GM08714 (cell line): ENCODE data around the gene RGS12.

Source experiments
- H3K4me3 ChIP-seq: fragments of 200-500 bp; sonication (Bioruptor generic); 2 replicates; pipeline ENCODE4 v1.5.1; 2014; ENCODE audit warnings: mild to moderate bottlenecking, low read length, inconsistent platforms
- ZNF274 ChIP-seq: IDR thresholded peaks from 2 replicates; pipeline ENCODE4 v1.6.1; 2012; ENCODE audit warnings: mild to moderate bottlenecking, low read depth, low read length

RGS12 gene

DNA sequence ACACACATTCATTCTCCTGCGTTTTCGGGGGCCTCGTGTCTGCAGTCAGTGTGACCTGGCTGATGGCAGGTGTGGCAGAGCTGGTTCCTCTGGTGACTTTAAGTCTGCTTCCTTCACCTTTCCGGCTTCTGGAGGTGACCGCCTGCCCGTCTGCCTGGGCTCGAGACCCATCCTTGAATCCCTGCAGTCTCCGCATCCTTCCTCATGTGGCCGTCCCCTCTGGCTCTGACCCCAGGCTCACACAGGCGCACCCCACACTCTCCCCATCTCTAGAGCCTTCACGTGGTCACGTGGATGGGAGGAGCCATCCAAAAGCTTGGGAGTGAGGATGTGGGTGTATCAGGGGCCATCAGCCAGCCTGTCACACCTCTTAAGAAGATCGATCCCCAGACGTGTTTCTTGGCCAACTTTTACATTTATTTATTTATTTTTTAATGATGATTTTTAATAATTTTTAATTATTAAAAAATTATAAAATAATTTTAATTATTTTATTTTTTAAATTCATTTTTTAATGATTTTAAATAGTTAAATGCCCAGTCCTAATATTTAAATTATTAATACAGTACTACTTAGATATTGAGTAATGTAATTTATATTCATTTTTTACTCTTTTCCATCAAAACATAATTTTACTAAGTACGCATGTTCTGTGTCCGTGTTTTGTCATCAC lies 20.9 kb downstream of the RGS12 start:
- H3K4me3 ChIP-seq, result no peak overlapping the region

DNA sequence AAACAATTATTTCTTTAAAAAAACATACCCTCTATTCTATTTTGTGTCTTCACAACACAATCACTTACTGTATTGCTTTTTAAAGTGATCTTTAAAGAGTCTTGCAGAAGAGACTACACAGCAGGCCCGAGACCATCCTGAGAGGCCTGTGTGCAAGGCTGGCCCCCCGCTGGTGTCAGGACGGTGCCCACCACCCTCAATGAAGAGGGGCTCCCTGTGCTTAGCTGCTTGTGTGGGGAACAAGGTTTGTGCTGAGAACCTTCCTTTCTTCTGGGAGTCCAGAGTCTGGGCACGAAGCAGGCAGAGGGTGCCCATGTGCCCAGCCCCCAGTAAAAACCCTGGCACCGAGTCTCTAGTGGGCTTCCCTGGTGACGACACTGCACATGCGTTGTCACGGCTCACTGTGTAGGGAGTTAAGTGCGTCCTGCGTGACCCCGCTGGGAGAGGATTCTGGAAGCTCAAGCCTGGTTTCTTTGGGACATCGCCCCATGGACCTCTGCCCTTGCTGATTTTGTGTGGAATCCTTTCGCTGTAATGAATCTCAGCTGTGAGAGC lies 22.0 kb downstream of the RGS12 start:
- no peak for TF ChIP-seq ZNF274
- H3K4me3 ChIP-seq, result no peak overlapping the region

More for the DNA sequence above, 20.9 kb downstream of the RGS12 start:
- TF ChIP-seq ZNF274, result no peak

DNA sequence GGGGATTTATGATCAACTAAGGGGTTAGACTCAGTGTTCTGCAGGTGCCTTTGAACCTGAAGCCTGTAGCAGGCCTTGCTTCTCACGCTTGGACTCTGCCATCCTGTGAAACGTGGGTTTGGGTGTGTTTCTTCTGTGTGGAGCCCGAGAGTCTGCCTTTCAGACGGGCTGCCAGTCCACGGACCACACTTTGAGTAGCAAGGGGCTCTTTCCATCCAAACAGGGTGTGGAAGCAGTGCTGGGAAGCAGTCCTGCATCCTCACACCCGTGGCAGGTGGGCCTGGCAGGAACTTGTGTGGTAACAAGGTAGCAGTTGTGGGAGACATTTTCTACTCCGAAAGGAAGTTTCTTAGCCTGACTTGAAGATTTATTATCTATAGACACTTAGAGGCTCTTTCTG lies 22.7 kb downstream of the RGS12 start:
- TF ChIP-seq ZNF274, result no peak
- no peak overlapping the region for H3K4me3 ChIP-seq

DNA sequence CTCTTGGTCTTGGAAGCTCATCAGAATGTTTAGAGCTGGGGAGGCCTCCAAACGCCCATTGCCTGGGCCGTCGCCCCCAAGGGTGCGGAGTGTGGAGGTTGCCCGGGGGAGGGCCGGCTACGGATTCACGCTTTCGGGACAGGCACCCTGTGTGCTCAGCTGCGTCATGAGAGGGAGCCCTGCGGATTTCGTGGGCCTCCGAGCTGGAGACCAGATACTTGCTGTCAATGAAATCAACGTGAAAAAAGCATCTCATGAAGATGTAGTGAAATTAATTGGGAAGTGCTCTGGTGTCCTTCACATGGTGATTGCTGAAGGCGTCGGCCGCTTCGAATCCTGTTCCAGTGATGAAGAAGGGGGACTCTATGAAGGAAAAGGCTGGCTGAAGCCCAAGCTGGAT lies 23.3 kb downstream of the RGS12 start:
- TF ChIP-seq ZNF274, result no peak
- H3K4me3 ChIP-seq, result no peak overlapping the region

DNA sequence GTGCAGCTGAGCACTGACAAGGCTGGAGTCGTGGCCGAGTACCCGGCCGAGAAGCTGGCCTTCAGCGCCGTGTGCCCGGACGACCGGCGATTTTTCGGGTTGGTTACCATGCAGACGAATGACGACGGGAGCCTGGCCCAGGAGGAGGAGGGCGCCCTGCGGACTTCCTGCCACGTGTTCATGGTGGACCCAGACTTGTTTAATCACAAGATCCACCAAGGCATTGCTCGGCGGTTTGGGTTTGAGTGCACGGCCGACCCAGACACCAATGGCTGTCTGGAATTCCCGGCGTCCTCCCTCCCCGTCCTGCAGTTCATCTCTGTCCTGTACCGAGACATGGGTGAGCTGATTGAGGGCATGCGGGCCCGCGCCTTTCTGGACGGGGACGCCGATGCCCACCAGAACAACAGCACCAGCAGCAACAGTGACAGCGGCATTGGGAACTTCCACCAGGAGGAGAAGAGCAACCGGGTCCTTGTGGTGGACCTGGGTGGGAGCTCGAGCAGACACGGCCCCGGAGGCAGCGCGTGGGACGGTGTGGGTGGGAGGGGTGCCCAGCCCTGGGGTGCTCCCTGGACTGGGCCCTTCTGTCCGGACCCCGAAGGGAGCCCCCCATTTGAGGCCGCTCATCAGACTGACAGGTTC lies 24.3 kb downstream of the RGS12 start:
- H3K4me3 ChIP-seq, result no peak overlapping the region
- TF ChIP-seq ZNF274, result no peak

DNA sequence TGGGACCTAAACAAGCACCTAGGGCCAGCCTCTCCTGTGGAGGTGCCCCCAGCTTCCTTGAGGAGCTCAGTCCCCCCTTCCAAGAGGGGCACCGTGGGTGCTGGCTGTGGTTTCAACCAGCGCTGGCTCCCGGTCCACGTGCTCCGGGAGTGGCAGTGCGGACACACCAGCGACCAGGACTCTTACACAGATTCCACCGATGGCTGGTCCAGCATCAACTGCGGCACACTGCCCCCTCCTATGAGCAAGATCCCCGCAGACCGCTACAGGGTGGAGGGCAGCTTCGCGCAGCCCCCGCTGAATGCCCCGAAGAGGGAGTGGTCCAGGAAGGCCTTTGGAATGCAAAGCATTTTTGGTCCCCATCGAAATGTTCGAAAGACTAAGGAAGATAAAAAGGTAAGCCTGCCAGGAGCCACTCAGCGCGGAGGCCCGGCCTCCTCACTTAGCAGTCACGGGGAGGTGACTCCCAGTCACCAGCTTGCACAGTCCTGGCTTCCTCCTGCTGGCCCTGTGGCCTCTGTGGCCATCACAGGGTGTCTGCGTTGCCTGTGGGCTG lies 24.9 kb downstream of the RGS12 start:
- H3K4me3 ChIP-seq, result no peak overlapping the region
- no peak for TF ChIP-seq ZNF274

DNA sequence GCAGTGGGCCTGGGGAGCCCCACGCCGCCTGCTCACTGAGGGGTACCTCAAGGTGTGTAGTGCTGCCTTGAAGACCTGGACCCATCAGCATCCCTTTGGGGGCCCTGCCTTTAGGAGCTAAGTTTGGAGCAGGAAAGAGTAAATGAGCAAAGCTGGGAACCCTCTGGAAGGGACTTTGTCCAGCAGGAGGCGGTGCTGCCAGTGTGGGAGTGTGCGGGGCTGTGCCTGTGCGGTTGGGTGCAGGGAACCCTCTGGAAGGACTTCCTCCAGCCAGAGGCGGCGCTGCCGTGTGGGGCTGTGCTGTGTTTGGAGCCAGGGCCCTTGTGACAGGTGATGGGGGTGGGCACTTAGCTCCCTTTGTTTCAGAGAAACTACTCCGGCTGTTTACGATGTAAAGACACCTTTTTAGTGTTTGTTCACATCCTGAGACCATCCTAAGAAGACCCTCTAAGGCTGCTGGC lies 25.8 kb downstream of the RGS12 start:
- TF ChIP-seq ZNF274, result no peak
- H3K4me3 ChIP-seq, result no peak overlapping the region

DNA sequence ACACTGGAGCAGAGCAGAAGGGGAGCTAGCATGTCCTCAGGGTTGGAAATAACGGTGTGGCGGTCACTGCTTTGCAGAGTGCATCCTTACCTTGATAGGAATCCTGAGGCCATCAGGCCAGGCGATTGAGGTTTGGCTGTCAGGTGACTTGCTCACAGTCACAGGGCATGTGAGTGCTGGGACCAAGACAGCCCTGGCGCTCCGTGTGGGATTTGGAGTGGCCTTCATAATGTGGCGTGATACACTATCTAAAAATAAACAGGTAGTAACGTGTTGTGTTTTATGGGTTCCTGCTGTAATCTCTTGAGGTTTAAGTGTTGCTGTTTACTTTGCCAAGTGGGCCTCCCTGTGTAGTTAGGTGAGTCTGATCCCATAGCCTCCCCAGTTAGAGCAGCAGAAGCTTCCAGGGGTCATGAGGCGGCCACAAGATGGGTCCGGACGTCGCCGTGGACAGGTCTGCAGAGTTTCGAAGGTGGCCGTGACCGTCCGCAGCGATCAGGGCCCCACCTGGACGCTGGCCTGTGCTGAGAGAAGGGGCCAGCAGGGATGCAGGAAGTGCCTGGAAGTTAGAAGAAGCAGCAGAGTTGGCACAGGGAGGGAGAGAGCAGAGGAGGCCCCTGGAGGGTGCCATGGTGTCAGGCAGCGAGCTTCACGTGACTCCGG lies 27.7 kb downstream of the RGS12 start:
- no peak overlapping the region for H3K4me3 ChIP-seq
- no peak for TF ChIP-seq ZNF274

DNA sequence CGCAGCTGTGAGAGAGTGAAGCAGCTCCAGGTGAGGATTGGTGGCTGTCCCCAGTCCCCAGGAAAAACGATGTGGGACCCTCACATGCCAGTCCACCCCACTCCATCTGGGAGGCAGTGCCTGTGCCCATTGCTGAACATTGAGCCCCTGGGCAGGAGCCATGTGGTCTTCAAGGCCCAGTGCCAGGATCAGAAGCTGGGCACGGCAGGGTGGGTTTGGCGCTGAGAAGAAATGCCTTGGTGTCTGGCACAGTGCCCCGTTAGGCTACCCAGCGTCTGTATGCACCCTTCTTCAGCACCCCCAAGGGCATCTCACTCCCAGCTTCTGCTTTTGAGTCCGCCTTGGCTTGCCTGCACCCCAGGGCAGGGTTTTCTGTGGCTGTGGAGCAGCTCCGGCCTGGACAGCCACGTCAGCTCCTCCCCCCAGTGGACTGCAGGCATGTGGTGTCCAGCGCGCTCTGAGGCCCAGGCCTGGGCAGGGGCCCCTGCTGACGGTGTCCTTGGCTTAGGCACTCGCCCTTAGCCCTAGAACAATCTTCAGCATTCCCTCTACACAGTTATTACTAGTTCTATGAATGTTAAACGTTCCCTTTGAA lies 28.6 kb downstream of the RGS12 start:
- no peak overlapping the region for H3K4me3 ChIP-seq
- TF ChIP-seq ZNF274, result no peak

DNA sequence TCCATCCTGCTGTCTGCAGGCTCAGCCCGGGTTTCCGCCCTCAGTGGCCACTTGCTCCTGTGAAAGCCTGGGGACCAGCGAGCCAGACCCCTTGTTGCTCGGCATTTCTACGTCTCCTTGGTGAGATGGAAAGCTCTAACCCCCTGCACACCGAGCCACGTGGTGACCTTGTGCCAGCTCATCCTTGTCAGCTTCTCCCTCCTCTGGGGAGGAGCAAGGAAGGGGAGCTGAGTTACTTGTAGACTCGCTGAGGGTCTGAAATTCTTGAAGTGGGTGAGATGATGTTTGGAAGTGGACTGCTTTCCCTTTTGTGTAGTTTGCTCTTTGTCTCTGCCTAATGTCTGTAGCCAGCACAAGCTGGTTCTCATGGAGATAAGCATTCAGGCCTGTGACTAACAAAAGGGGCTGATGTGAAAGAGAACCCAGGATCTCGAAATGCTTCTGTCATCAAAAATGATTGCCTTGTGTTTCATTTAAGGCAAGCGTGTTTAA lies 29.3 kb downstream of the RGS12 start:
- no peak overlapping the region for H3K4me3 ChIP-seq
- TF ChIP-seq ZNF274, result no peak

DNA sequence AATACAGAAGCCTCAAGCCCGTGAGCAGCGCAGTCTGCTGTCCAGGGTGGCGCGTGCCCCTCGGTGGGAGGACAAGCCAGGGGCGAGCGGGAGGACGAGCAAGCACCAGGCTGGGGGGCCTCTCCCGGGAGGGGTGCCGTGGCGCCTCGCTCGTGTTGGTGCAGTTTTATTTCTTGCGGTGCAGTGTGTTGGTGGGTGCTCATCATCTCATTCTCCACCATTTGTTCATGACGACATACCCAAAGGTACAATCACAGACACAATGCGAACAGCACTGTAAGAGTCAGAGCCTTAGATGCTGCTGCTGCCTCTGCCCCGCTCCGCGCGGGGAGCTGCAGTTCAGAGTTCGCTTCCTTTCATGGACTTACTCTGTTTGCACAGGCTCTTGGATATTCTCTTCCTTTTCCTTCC lies 30.3 kb downstream of the RGS12 start:
- H3K4me3 ChIP-seq, result no peak overlapping the region
- no peak for TF ChIP-seq ZNF274

DNA sequence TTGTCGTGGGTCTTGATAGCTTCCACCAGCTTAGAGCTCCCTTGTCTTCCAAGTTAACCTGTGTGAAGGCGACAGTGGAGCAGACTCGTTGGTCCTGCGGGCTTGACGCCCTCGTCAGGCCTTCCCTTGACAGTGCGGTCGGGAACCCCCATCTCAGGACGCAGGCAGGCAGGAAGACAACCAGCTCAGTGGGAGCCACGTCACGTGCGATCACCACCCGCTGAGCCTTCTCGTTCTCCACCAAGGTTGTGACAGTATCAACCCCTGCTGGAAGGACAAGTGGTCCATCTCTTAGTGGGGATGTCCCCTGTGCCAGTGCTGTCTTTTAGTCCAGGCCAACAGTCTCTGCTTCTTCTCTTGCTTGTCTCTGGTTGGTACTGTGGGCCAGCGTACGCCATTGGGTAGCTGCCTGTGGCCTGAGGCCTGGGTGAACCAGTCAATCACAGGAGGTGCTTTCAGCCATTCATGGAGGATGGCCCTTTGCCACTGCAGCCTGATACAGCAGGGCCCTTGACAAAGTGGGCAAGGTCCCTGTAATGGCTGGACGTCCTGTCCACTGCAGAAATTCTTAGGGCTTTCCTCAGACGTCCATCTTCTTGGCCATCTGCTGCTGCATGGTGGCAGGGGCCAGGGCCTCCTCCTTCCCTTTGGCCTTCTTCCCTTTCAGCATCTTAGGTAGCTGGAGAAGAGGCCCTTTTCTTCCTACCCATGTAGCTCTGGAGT lies 31.4 kb downstream of the RGS12 start:
- H3K4me3 ChIP-seq, result no peak overlapping the region
- TF ChIP-seq ZNF274, result no peak
